Activated T-cell treated with anti-CD3 and anti-CD28 coated beads, Interleukin-2, amount 50 U/mL, for 1 hour (primary cell): ENCODE measurements around the gene RABGAP1L.
"Not testable (repeated sequence)": the region's sequence is repeated elsewhere in the genome, so short reads cannot be mapped to it uniquely, and the experiment has no call there.

Source experiments
- DNase-seq: peaks from one replicate; pipeline ENCODE4 v3.0.0-alpha.2; 2020

Gene RABGAP1L

GRCh38 chr1:174617905-174618304 is 458.6 kb downstream of the RABGAP1L start:
- not testable (repeated sequence) for DNase-seq

- DNase-seq = no peak
Measured at GRCh38 chr1:174623324-174624035, 464.2 kb downstream of the RABGAP1L start.

- no peak for DNase-seq
Measured at GRCh38 chr1:174626031-174627025, 467.0 kb downstream of the RABGAP1L start.

GRCh38 chr1:174637487-174637886 is 478.2 kb downstream of the RABGAP1L start:
- DNase-seq = no peak

GRCh38 chr1:174639461-174639860 is 480.1 kb downstream of the RABGAP1L start:
- DNase-seq = no peak

GRCh38 chr1:174640783-174641182 is 481.5 kb downstream of the RABGAP1L start:
- DNase-seq = no peak

GRCh38 chr1:174642393-174642792 is 483.1 kb downstream of the RABGAP1L start:
- no peak for DNase-seq

GRCh38 chr1:174643206-174643605 is 483.9 kb downstream of the RABGAP1L start:
- DNase-seq = no peak

- DNase-seq = not testable (repeated sequence)
Measured at GRCh38 chr1:174649572-174649971, 490.3 kb downstream of the RABGAP1L start.

- no peak for DNase-seq
Measured at GRCh38 chr1:174652569-174653280, 493.4 kb downstream of the RABGAP1L start.

- DNase-seq = no peak
Measured at GRCh38 chr1:174654560-174654959, 495.2 kb downstream of the RABGAP1L start.

- DNase-seq = no peak
Measured at GRCh38 chr1:174656409-174657059, 497.2 kb downstream of the RABGAP1L start.

GRCh38 chr1:174657411-174657810 is 498.1 kb downstream of the RABGAP1L start:
- DNase-seq = no peak

- DNase-seq = no peak
Measured at GRCh38 chr1:174657893-174658292, 498.6 kb downstream of the RABGAP1L start.

- DNase-seq = no peak
Measured at GRCh38 chr1:174659823-174660222, 500.5 kb downstream of the RABGAP1L start.

- DNase-seq = no peak
Measured at GRCh38 chr1:174660476-174660875, 501.2 kb downstream of the RABGAP1L start.

- no peak for DNase-seq
Measured at GRCh38 chr1:174663358-174663757, 504.0 kb downstream of the RABGAP1L start.

GRCh38 chr1:174666248-174666647 is 506.9 kb downstream of the RABGAP1L start:
- DNase-seq = no peak

GRCh38 chr1:174671826-174672225 is 512.5 kb downstream of the RABGAP1L start:
- no peak for DNase-seq

- no peak for DNase-seq
Measured at GRCh38 chr1:174676856-174677255, 517.5 kb downstream of the RABGAP1L start.

- no peak for DNase-seq
Measured at GRCh38 chr1:174678657-174679056, 519.3 kb downstream of the RABGAP1L start.

- no peak for DNase-seq
Measured at GRCh38 chr1:174680101-174680500, 520.8 kb downstream of the RABGAP1L start.
